ENCODE data around the gene TOP1. TPM values are rescaled to one million over a fixed set of nuclear protein-coding genes. Genes with fewer than 3 reads are reported as not detected.

Gene TOP1
- total RNA-seq, 1 donor from 2014 or later = 11.7 TPM

- DNase-seq (ENCODE audit: low read depth in 2 of 2) = no peak
Observed at GRCh38 chr20:41167481-41168253, 139.0 kb downstream of the TOP1 start.

- no peak for DNase-seq (ENCODE audit: low read depth in 2 of 2)
Observed at GRCh38 chr20:41168281-41169161, 139.9 kb downstream of the TOP1 start.

- no peak for DNase-seq (ENCODE audit: low read depth in 2 of 2)
Observed at GRCh38 chr20:41169162-41169690, 140.6 kb downstream of the TOP1 start.

- DNase-seq (ENCODE audit: low read depth in 2 of 2) = peak in 1 of 2 donors; percentile 77
Observed at GRCh38 chr20:41169791-41170351, 141.2 kb downstream of the TOP1 start.

GRCh38 chr20:41170386-41171105 is 141.9 kb downstream of the TOP1 start:
- DNase-seq (ENCODE audit: low read depth in 2 of 2) = no peak

GRCh38 chr20:41171736-41172295 is 143.2 kb downstream of the TOP1 start:
- no peak for DNase-seq (ENCODE audit: low read depth in 2 of 2)

- peak in 1 of 2 donors; percentile 46 for DNase-seq (ENCODE audit: low read depth in 2 of 2)
Observed at GRCh38 chr20:41172296-41173140, 143.9 kb downstream of the TOP1 start.

GRCh38 chr20:41173161-41173721 is 144.6 kb downstream of the TOP1 start:
- peak; percentile 71 to 85 for DNase-seq (ENCODE audit: low read depth in 2 of 2)

GRCh38 chr20:41173791-41174341 is 145.2 kb downstream of the TOP1 start:
- DNase-seq (ENCODE audit: low read depth in 2 of 2) = no peak

Other genes starting within 250 kb of the TOP1 start
- 135 and 160 TPM in 2 replicates for gene PLCG1, start 108.7 kb downstream of the TOP1 start, total RNA-seq

Data from lung microvascular endothelial cell (primary cell).